Measurements from ENCODE around the gene PLN.

DNA sequence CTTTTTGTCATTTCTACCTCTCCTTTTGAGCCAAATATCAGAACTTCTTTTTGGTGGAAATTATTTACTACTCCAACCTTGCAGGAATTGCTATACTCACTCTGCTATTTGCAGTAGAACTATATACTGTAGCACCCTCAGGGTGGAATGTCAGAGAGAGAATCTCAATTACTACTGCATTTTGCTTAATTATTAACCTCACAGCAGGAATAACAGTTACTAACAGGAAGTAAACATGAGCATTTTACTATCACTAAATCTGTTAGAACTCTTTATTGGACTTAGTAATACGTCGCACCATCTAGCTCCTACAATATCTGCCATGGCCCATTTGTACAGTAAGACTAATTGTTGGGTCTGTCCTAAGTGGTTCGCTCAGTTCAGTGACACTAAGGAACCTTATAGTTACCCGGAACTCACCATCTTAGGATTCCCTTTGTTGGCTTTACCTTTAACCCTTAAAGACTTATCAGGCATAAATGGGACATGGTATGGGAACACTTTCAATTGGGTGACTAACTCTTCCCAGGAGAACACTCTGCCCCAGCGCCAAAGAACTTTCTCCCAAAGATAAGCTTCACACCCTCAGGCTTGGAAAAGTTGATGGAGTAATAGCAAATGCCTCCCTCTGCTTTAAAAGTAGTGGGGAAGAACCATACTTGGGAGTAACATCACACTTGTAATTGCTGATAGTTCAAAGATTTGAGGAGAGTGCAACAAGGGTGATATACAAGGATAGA is 38.8 kb downstream of the PLN start:
- TF ChIP-seq, protein P1, sequence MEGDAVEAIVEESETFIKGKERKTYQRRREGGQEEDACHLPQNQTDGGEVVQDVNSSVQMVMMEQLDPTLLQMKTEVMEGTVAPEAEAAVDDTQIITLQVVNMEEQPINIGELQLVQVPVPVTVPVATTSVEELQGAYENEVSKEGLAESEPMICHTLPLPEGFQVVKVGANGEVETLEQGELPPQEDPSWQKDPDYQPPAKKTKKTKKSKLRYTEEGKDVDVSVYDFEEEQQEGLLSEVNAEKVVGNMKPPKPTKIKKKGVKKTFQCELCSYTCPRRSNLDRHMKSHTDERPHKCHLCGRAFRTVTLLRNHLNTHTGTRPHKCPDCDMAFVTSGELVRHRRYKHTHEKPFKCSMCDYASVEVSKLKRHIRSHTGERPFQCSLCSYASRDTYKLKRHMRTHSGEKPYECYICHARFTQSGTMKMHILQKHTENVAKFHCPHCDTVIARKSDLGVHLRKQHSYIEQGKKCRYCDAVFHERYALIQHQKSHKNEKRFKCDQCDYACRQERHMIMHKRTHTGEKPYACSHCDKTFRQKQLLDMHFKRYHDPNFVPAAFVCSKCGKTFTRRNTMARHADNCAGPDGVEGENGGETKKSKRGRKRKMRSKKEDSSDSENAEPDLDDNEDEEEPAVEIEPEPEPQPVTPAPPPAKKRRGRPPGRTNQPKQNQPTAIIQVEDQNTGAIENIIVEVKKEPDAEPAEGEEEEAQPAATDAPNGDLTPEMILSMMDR (optimal IDR thresholded peaks at IDR 0.05 in 1 of 3, IDR thresholded peaks at IDR 0.05 in 1 of 3, conservative IDR thresholded peaks at IDR 0.05 in 1 of 3; ENCODE audit: extremely low read depth in 1 of 3, insufficient read depth in 2 of 3, low read length in 3 of 3): no peak
- TF ChIP-seq EZH2 (IDR thresholded peaks at IDR 0.05; ENCODE audit: low read length): no peak
